K562 (cell line): ENCODE results near the gene PRPF8. TPM values are rescaled to one million over a fixed set of nuclear protein-coding genes. Genes with fewer than 3 reads are reported as not detected.

ENCODE experiments used
- ATF1 ChIP-seq, 2 experiments: fragments of 450-650 bp in 1 of 2; IDR thresholded peaks; 2 replicates each; pipeline ENCODE4 v1.6.1; 2016; ENCODE audit warnings: missing compliant biosample characterization in 1 of 2, missing genetic modification characterization in 1 of 2
- ATF2 ChIP-seq: sonication (generic); formaldehyde crosslinking; IDR thresholded peaks from 2 replicates; pipeline ENCODE4 v1.8.1; 2022; ENCODE audit warnings: missing genetic modification reagents
- EWSR1 ChIP-seq: fragments of 450-650 bp; IDR thresholded peaks from 2 replicates; pipeline ENCODE4 v1.6.1; 2018; ENCODE audit warnings: borderline replicate concordance, mild to moderate bottlenecking, low read depth, moderate library complexity; ENCODE audit not compliant: partially characterized antibody
- GATA2 ChIP-seq: sonication (generic); formaldehyde crosslinking; IDR thresholded peaks from 2 replicates; pipeline ENCODE4 v1.4.0; 2020; ENCODE audit warnings: mild to moderate bottlenecking, missing genetic modification reagents
- KDM5B ChIP-seq: fragments of 200-600 bp; sonication (generic); IDR thresholded peaks from 2 replicates; pipeline ENCODE4 v1.6.1; 2012; ENCODE audit warnings: low read depth, mild to moderate bottlenecking, moderate library complexity, low read length, control low read depth, inconsistent platforms; ENCODE audit not compliant: insufficient replicate concordance
- MITF ChIP-seq: IDR thresholded peaks from 2 replicates; pipeline ENCODE4 v1.6.1; 2014; ENCODE audit warnings: antibody characterized with exemption
- RFX7 ChIP-seq: fragments of 250-450 bp; sonication (Bioruptor Pico); IDR thresholded peaks from 2 replicates; pipeline ENCODE4 v1.5.1; 2021; ENCODE audit warnings: mild to moderate bottlenecking
- STAT5B ChIP-seq: fragments of 250-450 bp; sonication (Bioruptor Pico); IDR thresholded peaks from 2 replicates; pipeline ENCODE4 v1.8.0; 2021; ENCODE audit warnings: mild to moderate bottlenecking, inconsistent platforms
- TCF15 ChIP-seq: fragments of 250-450 bp; sonication (Bioruptor Pico); IDR thresholded peaks from 2 replicates; pipeline ENCODE4 v1.8.0; 2022; ENCODE audit warnings: moderate library complexity, mild to moderate bottlenecking, inconsistent platforms
- ZBTB8A ChIP-seq: fragments of 450-650 bp; IDR thresholded peaks from 2 replicates; pipeline ENCODE4 v1.6.1; 2018; ENCODE audit warnings: mild to moderate bottlenecking, moderate library complexity; ENCODE audit not compliant: partially characterized antibody
- ZFX ChIP-seq: sonication (generic); formaldehyde crosslinking; IDR thresholded peaks from 2 replicates; pipeline ENCODE4 v1.8.0; 2022; ENCODE audit warnings: mild to moderate bottlenecking, missing genetic modification reagents, moderate library complexity
- ZNF277 ChIP-seq: fragments of 250-450 bp; sonication (Bioruptor Pico); IDR thresholded peaks from 2 replicates; pipeline ENCODE4 v1.8.0; 2022; ENCODE audit warnings: inconsistent platforms, mild to moderate bottlenecking, moderate library complexity, borderline replicate concordance
- ZNF282 ChIP-seq: sonication (generic); formaldehyde crosslinking; IDR thresholded peaks from 2 replicates; pipeline ENCODE4 v1.8.1; 2023; ENCODE audit warnings: missing genetic modification reagents
- ZNF668 ChIP-seq: fragments of 250-450 bp; sonication (Bioruptor Pico); IDR thresholded peaks from 2 replicates; pipeline ENCODE4 v1.8.0; 2022; ENCODE audit warnings: mild to moderate bottlenecking, inconsistent platforms
- ZNF780A ChIP-seq: fragments of 250-450 bp; sonication (Bioruptor Pico); IDR thresholded peaks from 2 replicates; pipeline ENCODE4 v1.5.0; 2021; ENCODE audit warnings: mild to moderate bottlenecking
- polyA plus RNA-seq, 8 experiments: library from polyadenylated mRNA; depleted of rRNA in 4 of 8; stranded (reverse) in 5 of 8; unstranded in 3 of 8; fragments of >200 nt; fragmentation: Nextera tagmentation in 2 of 8; fragmentation: Illumina TruSeq in 1 of 8; extraction: Ambion mirVana in 2 of 8; extraction: Trizol in 1 of 8; gene quantifications; 2 replicates each; pipeline versions ENCODE4 v1.2.1 to v1.2.3, GENCODE V29; 2011 to 2014; ENCODE audit warnings: inconsistent platforms in 1 of 8, missing spikeins in 1 of 8
- total RNA-seq, 7 experiments: library from RNA; depleted of rRNA in 6 of 7; stranded (reverse); fragments of >200 nt in 6 of 7; fragmentation: Illumina TruSeq in 2 of 7; extraction: Trizol in 2 of 7; gene quantifications; 2 replicates each; pipeline versions ENCODE4 v1.2.1 to v1.2.3, GENCODE V29; 2011 to 2021; ENCODE audit warnings: low replicate concordance in 1 of 7

Gene PRPF8
- total and polyA plus RNA-seq, 9 of the 15 experiments (the other 6 are each of a cell fraction or from before 2014, with no cell fraction given): 64.3 to 294 (median 85.9) TPM

- TF ChIP-seq MITF: no peak
- no peak for TF ChIP-seq ZNF780A (CRISPR knock-in tag)
- no peak for TF ChIP-seq ATF1 (CRISPR knock-in tag; IDR thresholded peaks at IDR 0.05)
- TF ChIP-seq ATF1 (tag; IDR thresholded peaks at IDR 0.05): no peak
- no peak for TF ChIP-seq ATF2 (CRISPR knock-in tag)
- no peak for TF ChIP-seq ZNF282 (CRISPR knock-in tag)
- TF ChIP-seq GATA2: 0 out of 2 replicates have a peak, but pooled peaks have one; percentile 14
- TF ChIP-seq ZFX (CRISPR knock-in tag): no peak
- no peak for TF ChIP-seq EWSR1
- TF ChIP-seq ZNF668: no peak
- no peak for TF ChIP-seq RFX7 (CRISPR knock-in tag)
- no peak for TF ChIP-seq STAT5B (CRISPR knock-in tag)
- TF ChIP-seq TCF15 (CRISPR knock-in tag): no peak
- no peak for TF ChIP-seq ZBTB8A
- TF ChIP-seq KDM5B: no peak
- no peak for TF ChIP-seq ZNF277 (CRISPR knock-in tag)
Observed at GRCh38 chr17:1625581-1625980, 59.1 kb downstream of the PRPF8 start (continued).
